ENCODE results near the gene RPTOR.

RPTOR gene

GRCh38 chr17:80895366-80895765, 350.7 kb downstream of the RPTOR start:
- no peak for TF ChIP-seq EZH2phosphoT487 (IDR thresholded peaks at IDR 0.05; ENCODE audit: low read depth)
- TF ChIP-seq, protein P1, sequence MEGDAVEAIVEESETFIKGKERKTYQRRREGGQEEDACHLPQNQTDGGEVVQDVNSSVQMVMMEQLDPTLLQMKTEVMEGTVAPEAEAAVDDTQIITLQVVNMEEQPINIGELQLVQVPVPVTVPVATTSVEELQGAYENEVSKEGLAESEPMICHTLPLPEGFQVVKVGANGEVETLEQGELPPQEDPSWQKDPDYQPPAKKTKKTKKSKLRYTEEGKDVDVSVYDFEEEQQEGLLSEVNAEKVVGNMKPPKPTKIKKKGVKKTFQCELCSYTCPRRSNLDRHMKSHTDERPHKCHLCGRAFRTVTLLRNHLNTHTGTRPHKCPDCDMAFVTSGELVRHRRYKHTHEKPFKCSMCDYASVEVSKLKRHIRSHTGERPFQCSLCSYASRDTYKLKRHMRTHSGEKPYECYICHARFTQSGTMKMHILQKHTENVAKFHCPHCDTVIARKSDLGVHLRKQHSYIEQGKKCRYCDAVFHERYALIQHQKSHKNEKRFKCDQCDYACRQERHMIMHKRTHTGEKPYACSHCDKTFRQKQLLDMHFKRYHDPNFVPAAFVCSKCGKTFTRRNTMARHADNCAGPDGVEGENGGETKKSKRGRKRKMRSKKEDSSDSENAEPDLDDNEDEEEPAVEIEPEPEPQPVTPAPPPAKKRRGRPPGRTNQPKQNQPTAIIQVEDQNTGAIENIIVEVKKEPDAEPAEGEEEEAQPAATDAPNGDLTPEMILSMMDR (IDR thresholded peaks at IDR 0.05; ENCODE audit: low read depth, low read length): no peak
- H3K9me3 ChIP-seq (ENCODE audit: insufficient read depth, low read length): no peaks in the 10 kb centered on the region
- H3K4me1 ChIP-seq (ENCODE audit: low read length): peaks cover 31% of the 10 kb centered on the region
- no peak overlapping the region for H2AFZ ChIP-seq (ENCODE audit: low read depth, low read length)
- no peaks in the 10 kb centered on the region for H3K79me2 ChIP-seq (ENCODE audit: low read length)
- no peak overlapping the region for H3K4me3 ChIP-seq (ENCODE audit: low read length)
- no peak overlapping the region for H3K4me2 ChIP-seq (ENCODE audit: low read length)
- H3K36me3 ChIP-seq (replicated peaks; ENCODE audit: low read depth, low read length): peaks cover 32% of the 10 kb centered on the region
- H3K9ac ChIP-seq (ENCODE audit: low read length): no peak overlapping the region
- H3K27ac ChIP-seq (ENCODE audit: low read length): no peak overlapping the region
- H3K27me3 ChIP-seq (ENCODE audit: low read depth, low read length): no peaks in the 10 kb centered on the region
- peaks cover 9% of the 10 kb centered on the region; the same call in 1 of the 2 replicates for H4K20me1 ChIP-seq (ENCODE audit: insufficient read depth, low read length)

GRCh38 chr17:80898716-80899115, 354.1 kb downstream of the RPTOR start:
- Histone ChIP-seq H3K36me3 (replicated peaks; ENCODE audit: low read depth, low read length) (peaks cover 17% of the 10 kb centered on the region), H4K20me1 (ENCODE audit: insufficient read depth, low read length) (no peaks in the 10 kb centered on the region; the same call in 1 of the 2 replicates), H3K4me2 (ENCODE audit: low read length) (no peak overlapping the region)

GRCh38 chr17:80899402-80900268, 355.0 kb downstream of the RPTOR start:
- TF ChIP-seq EZH2phosphoT487 (IDR thresholded peaks at IDR 0.05; ENCODE audit: low read depth): no peak
- TF ChIP-seq, protein P1 (IDR thresholded peaks at IDR 0.05; ENCODE audit: low read depth, low read length): peak; percentile 80

More at GRCh38 chr17:80898716-80899115, 354.1 kb downstream of the RPTOR start:
- H3K9me3 ChIP-seq (ENCODE audit: insufficient read depth, low read length): no peaks in the 10 kb centered on the region
- H3K9ac ChIP-seq (ENCODE audit: low read length): no peak overlapping the region
- no peak for TF ChIP-seq EZH2phosphoT487 (IDR thresholded peaks at IDR 0.05; ENCODE audit: low read depth)
- TF ChIP-seq, protein P1 (IDR thresholded peaks at IDR 0.05; ENCODE audit: low read depth, low read length): no peak
- H3K4me1 ChIP-seq (ENCODE audit: low read length): peaks cover 9% of the 10 kb centered on the region
- no peaks in the 10 kb centered on the region for H3K27me3 ChIP-seq (ENCODE audit: low read depth, low read length)
- H2AFZ ChIP-seq (ENCODE audit: low read depth, low read length): no peak overlapping the region
- no peaks in the 10 kb centered on the region for H3K79me2 ChIP-seq (ENCODE audit: low read length)
- no peak overlapping the region for H3K4me3 ChIP-seq (ENCODE audit: low read length)
- no peak overlapping the region for H3K27ac ChIP-seq (ENCODE audit: low read length)

DNA sequence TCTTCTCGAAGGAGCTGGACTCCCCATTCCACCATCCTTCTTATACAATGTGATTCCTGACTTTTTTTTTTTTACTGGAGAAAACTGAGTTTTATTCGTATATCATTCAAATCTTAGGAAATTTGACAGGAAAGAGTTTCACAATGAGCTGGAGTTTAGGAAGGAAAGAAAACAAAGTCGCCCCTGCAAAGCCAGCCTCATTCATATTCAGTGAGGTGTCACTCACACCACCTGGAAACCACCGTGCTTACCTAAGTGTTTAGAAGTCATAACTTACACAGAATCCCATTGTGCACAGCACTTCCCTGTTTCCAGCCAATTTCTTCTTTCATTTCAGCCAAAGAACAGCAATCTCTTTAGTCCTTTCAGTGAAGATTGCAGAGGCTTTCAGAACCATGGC, 356.7 kb downstream of the RPTOR start:
- Histone ChIP-seq H2AFZ (ENCODE audit: low read depth, low read length) (no peak overlapping the region), H3K4me2 (ENCODE audit: low read length) (no peak overlapping the region), H3K4me1 (ENCODE audit: low read length) (peaks cover 9% of the 10 kb centered on the region), H3K27ac (ENCODE audit: low read length) (no peak overlapping the region), H3K9ac (ENCODE audit: low read length) (no peak overlapping the region), H3K36me3 (replicated peaks; ENCODE audit: low read depth, low read length) (no peaks in the 10 kb centered on the region), H3K4me3 (ENCODE audit: low read length) (no peak overlapping the region), H3K27me3 (ENCODE audit: low read depth, low read length) (no peaks in the 10 kb centered on the region), H3K79me2 (ENCODE audit: low read length) (no peaks in the 10 kb centered on the region), H3K9me3 (ENCODE audit: insufficient read depth, low read length) (no peaks in the 10 kb centered on the region), H4K20me1 (ENCODE audit: insufficient read depth, low read length) (no peaks in the 10 kb centered on the region)
- no peak for TF ChIP-seq EZH2phosphoT487 (IDR thresholded peaks at IDR 0.05; ENCODE audit: low read depth)
- TF ChIP-seq, protein P1 (IDR thresholded peaks at IDR 0.05; ENCODE audit: low read depth, low read length): no peak

More at GRCh38 chr17:80899402-80900268, 355.0 kb downstream of the RPTOR start:
- Histone ChIP-seq H3K79me2 (ENCODE audit: low read length) (no peaks in the 10 kb centered on the region), H3K27ac (ENCODE audit: low read length) (no peak overlapping the region), H3K4me2 (ENCODE audit: low read length) (no peak overlapping the region), H3K4me1 (ENCODE audit: low read length) (peaks cover 9% of the 10 kb centered on the region), H3K9me3 (ENCODE audit: insufficient read depth, low read length) (no peaks in the 10 kb centered on the region), H2AFZ (ENCODE audit: low read depth, low read length) (no peak overlapping the region), H3K9ac (ENCODE audit: low read length) (no peak overlapping the region), H3K27me3 (ENCODE audit: low read depth, low read length) (no peaks in the 10 kb centered on the region), H3K4me3 (ENCODE audit: low read length) (no peak overlapping the region), H4K20me1 (ENCODE audit: insufficient read depth, low read length) (no peaks in the 10 kb centered on the region), H3K36me3 (replicated peaks; ENCODE audit: low read depth, low read length) (peaks cover 8% of the 10 kb centered on the region)
